Activated CD4-positive, alpha-beta memory T cell treated with anti-CD3 and anti-CD28 coated beads for 36 hours (primary cell): ENCODE data around the gene INPP1. TPM values are rescaled to one million over a fixed set of nuclear protein-coding genes. Genes with fewer than 3 reads are reported as not detected.
"Not testable (repeated sequence)": the region's sequence is repeated elsewhere in the genome, so short reads cannot be mapped to it uniquely, and the experiment has no call there.

Experiments
- CTCF ChIA-PET: fragments of 350-600 bp; sonication (Branson Sonifier 250); formaldehyde crosslinking; loops from one replicate; lab custom pipeline; 2021; ENCODE audit warnings: antibody characterized with exemption, inconsistent platforms; lab: Charles Lee
- POLR2A ChIA-PET: fragments of 350-600 bp; sonication (Branson Sonifier 250); formaldehyde crosslinking; loops from one replicate; lab custom pipeline; 2021; ENCODE audit warnings: antibody characterized with exemption; lab: Charles Lee
- DNase-seq: peaks from one replicate; pipeline ENCODE4 v3.0.0-alpha.2; 2020
- H3K27ac Mint-ChIP-seq: one replicate; pipeline ENCODE4 v1.8.0; 2021; ENCODE audit warnings: mixed read lengths
- H3K27me3 Mint-ChIP-seq: one replicate; pipeline ENCODE4 v1.8.0; 2021; ENCODE audit warnings: mixed read lengths
- H3K36me3 Mint-ChIP-seq: one replicate; pipeline ENCODE4 v1.8.0; 2021; ENCODE audit warnings: mixed read lengths
- H3K4me1 Mint-ChIP-seq: one replicate; pipeline ENCODE4 v1.8.0; 2021; ENCODE audit warnings: low read depth, mixed read lengths
- H3K4me3 Mint-ChIP-seq: one replicate; pipeline ENCODE4 v1.8.0; 2021; ENCODE audit warnings: mild to moderate bottlenecking, mixed read lengths
- H3K9me3 Mint-ChIP-seq: one replicate; pipeline ENCODE4 v1.8.0; 2021; ENCODE audit warnings: mixed read lengths
- intact Hi-C: fragments of 100-400 bp; cut with micrococcal nuclease; formaldehyde crosslinking; loops from one replicate; pipeline ENCODE4 v1.15.1; 2023
- total RNA-seq, 2 experiments: library from RNA; stranded (reverse); gene quantifications; one replicate each; pipeline ENCODE4 v1.2.3, GENCODE V29; 2021

Gene INPP1
- total RNA-seq, 2 experiments from 2014 or later = 15.8 to 16.3 TPM

- Mint-ChIP-seq H3K36me3 (no peaks in the 10 kb centered on the region), H3K4me1 (no peaks in the 10 kb centered on the region), H3K27ac (no peak overlapping the region), H3K27me3 (no peaks in the 10 kb centered on the region), H3K9me3 (no peaks in the 10 kb centered on the region), H3K4me3 (no peak overlapping the region)
- DNase-seq = no peak
- ChIA-PET CTCF (no interaction called here), POLR2A (no interaction called here)
- intact Hi-C loops = no loop called here
Measured at GRCh38 chr2:190335225-190335559, 8.2 kb upstream of the INPP1 start.

- H3K4me3 Mint-ChIP-seq, H3K27me3 Mint-ChIP-seq, POLR2A ChIA-PET, H3K4me1 Mint-ChIP-seq, H3K27ac Mint-ChIP-seq, H3K9me3 Mint-ChIP-seq, CTCF ChIA-PET, intact Hi-C loops, H3K36me3 Mint-ChIP-seq, DNase-seq: not testable (repeated sequence)
Measured at GRCh38 chr2:190335584-190335983, 7.8 kb upstream of the INPP1 start.

- Mint-ChIP-seq H3K4me3 (no peak overlapping the region), H3K36me3 (no peaks in the 10 kb centered on the region), H3K27ac (no peak overlapping the region), H3K9me3 (no peaks in the 10 kb centered on the region), H3K27me3 (no peaks in the 10 kb centered on the region), H3K4me1 (no peaks in the 10 kb centered on the region)
- POLR2A ChIA-PET = no interaction called here
- CTCF ChIA-PET = no interaction called here
- intact Hi-C loops = no loop called here
- DNase-seq = no peak
Measured at GRCh38 chr2:190336420-190336819, 7.0 kb upstream of the INPP1 start.

GRCh38 chr2:190338453-190338852 is 4.9 kb upstream of the INPP1 start:
- Mint-ChIP-seq H3K4me3 (no peak overlapping the region), H3K36me3 (no peaks in the 10 kb centered on the region), H3K4me1 (peaks cover 9% of the 10 kb centered on the region), H3K9me3 (no peaks in the 10 kb centered on the region), H3K27ac (no peak overlapping the region), H3K27me3 (no peaks in the 10 kb centered on the region)
- DNase-seq = no peak
- ChIA-PET CTCF (interaction anchor here (0.6 kb wide), 1 partner anchor 32 kb away, joined by 3 read pairs; no protein-coding TSS in a partner anchor), POLR2A (no interaction called here)
- intact Hi-C loops = no loop called here

GRCh38 chr2:190339394-190339793 is 4.0 kb upstream of the INPP1 start:
- no peak overlapping the region for H3K27ac Mint-ChIP-seq
- no peaks in the 10 kb centered on the region for H3K9me3 Mint-ChIP-seq
- ChIA-PET POLR2A (no interaction called here), CTCF (no interaction called here)
- peaks cover 12% of the 10 kb centered on the region for H3K4me1 Mint-ChIP-seq
- no peaks in the 10 kb centered on the region for H3K36me3 Mint-ChIP-seq
- DNase-seq = no peak
- H3K27me3 Mint-ChIP-seq = no peaks in the 10 kb centered on the region
- intact Hi-C loops = no loop called here
- no peak overlapping the region for H3K4me3 Mint-ChIP-seq

GRCh38 chr2:190340369-190340768 is 3.0 kb upstream of the INPP1 start:
- no peaks in the 10 kb centered on the region for H3K9me3 Mint-ChIP-seq

GRCh38 chr2:190342611-190343010 is 778 bp upstream of the INPP1 start:
- CTCF ChIA-PET = interaction anchor here (0.9 kb wide), 1 partner anchor 22 kb away, joined by 5 read pairs; no protein-coding TSS in a partner anchor
- Mint-ChIP-seq H3K4me1 (peaks cover 19% of the 10 kb centered on the region), H3K27me3 (no peaks in the 10 kb centered on the region), H3K36me3 (no peaks in the 10 kb centered on the region), H3K9me3 (no peaks in the 10 kb centered on the region), H3K4me3 (no peak overlapping the region), H3K27ac (no peak overlapping the region)
- POLR2A ChIA-PET = interaction anchor here (1.1 to 3.1 kb wide), 2 partner anchors 11 to 23 kb away, joined by 4 to 22 read pairs; partner anchors contain the start of gene HIBCH
- intact Hi-C loops = loop anchor here (1.0 to 5.0 kb wide), 2 partner anchors 22 to 65 kb away; partner anchors contain the start of gene MFSD6
- DNase-seq = no peak

More at GRCh38 chr2:190340369-190340768, 3.0 kb upstream of the INPP1 start:
- H3K4me3 Mint-ChIP-seq = no peak overlapping the region
- peaks cover 18% of the 10 kb centered on the region for H3K4me1 Mint-ChIP-seq
- no peaks in the 10 kb centered on the region for H3K27me3 Mint-ChIP-seq
- H3K36me3 Mint-ChIP-seq = no peaks in the 10 kb centered on the region
- DNase-seq = no peak
- H3K27ac Mint-ChIP-seq = no peak overlapping the region
- intact Hi-C loops = loop anchor here (5.0 kb wide), 1 partner anchor 67 kb away; the partner anchor contains the start of gene MFSD6
- ChIA-PET POLR2A (no interaction called here), CTCF (no interaction called here)

GRCh38 chr2:190343089-190343535 is 277 bp upstream of the INPP1 start:
- Mint-ChIP-seq H3K27ac (peak overlapping the region; percentile 43), H3K36me3 (no peaks in the 10 kb centered on the region), H3K4me3 (peak overlapping the region; percentile 77), H3K9me3 (no peaks in the 10 kb centered on the region), H3K4me1 (peaks cover 19% of the 10 kb centered on the region), H3K27me3 (no peaks in the 10 kb centered on the region)
- ChIA-PET POLR2A (interaction anchor here (1.1 to 3.1 kb wide), 3 partner anchors 10 to 64 kb away, joined by 4 to 22 read pairs (median 5); partner anchors contain the start of gene HIBCH), CTCF (interaction anchor here (0.9 kb wide), 1 partner anchor 22 kb away, joined by 5 read pairs; no protein-coding TSS in a partner anchor)
- intact Hi-C loops = loop anchor here (1.0 to 5.0 kb wide), 2 partner anchors 23 to 64 kb away; partner anchors contain the start of gene MFSD6
- DNase-seq = no peak

- Mint-ChIP-seq H3K4me1 (peaks cover 22% of the 10 kb centered on the region), H3K9me3 (no peaks in the 10 kb centered on the region), H3K4me3 (peak overlapping the region; percentile 85), H3K27me3 (no peaks in the 10 kb centered on the region), H3K27ac (peak overlapping the region; percentile 38), H3K36me3 (no peaks in the 10 kb centered on the region)
- CTCF ChIA-PET = interaction anchor here (0.6 to 2.1 kb wide), 15 partner anchors 9 to 351 kb away, joined by 3 to 9 read pairs (median 4); partner anchors contain the start of gene HIBCH
- intact Hi-C loops = loop anchor here (1.0 to 5.0 kb wide), 3 partner anchors 16 to 63 kb away; partner anchors contain the start of gene MFSD6
- POLR2A ChIA-PET = interaction anchor here (0.7 to 3.1 kb wide), 7 partner anchors 15 to 668 kb away, joined by 3 to 22 read pairs (median 4); partner anchors contain the start of genes HIBCH and NEMP2
- DNase-seq = peak; percentile 36
Measured at GRCh38 chr2:190344276-190344827, 963 bp downstream of the INPP1 start.

- Mint-ChIP-seq H3K4me3 (no peak overlapping the region), H3K9me3 (no peaks in the 10 kb centered on the region), H3K4me1 (peaks cover 5% of the 10 kb centered on the region), H3K27me3 (no peaks in the 10 kb centered on the region), H3K27ac (no peak overlapping the region), H3K36me3 (peaks cover 3% of the 10 kb centered on the region)
- DNase-seq = no peak
- intact Hi-C loops = no loop called here
- CTCF ChIA-PET = no interaction called here
- POLR2A ChIA-PET = no interaction called here
Measured at GRCh38 chr2:190350371-190350770, 7.0 kb downstream of the INPP1 start.

- Mint-ChIP-seq H3K4me1 (peaks cover 3% of the 10 kb centered on the region), H3K27me3 (no peaks in the 10 kb centered on the region), H3K9me3 (no peaks in the 10 kb centered on the region), H3K4me3 (no peak overlapping the region), H3K27ac (no peak overlapping the region), H3K36me3 (peaks cover 3% of the 10 kb centered on the region)
- POLR2A ChIA-PET = no interaction called here
- CTCF ChIA-PET = no interaction called here
- intact Hi-C loops = no loop called here
- DNase-seq = no peak
Measured at GRCh38 chr2:190351955-190352354, 8.6 kb downstream of the INPP1 start.

GRCh38 chr2:190352668-190353536 is 9.5 kb downstream of the INPP1 start:
- no peaks in the 10 kb centered on the region for H3K9me3 Mint-ChIP-seq
- POLR2A ChIA-PET = interaction anchor here (0.9 kb wide), 1 partner anchor 10 kb away, joined by 4 read pairs; the partner anchor contains the start of gene INPP1

More at GRCh38 chr2:190352668-190353536, 9.5 kb downstream of the INPP1 start:
- intact Hi-C loops = no loop called here
- Mint-ChIP-seq H3K27me3 (no peaks in the 10 kb centered on the region), H3K4me1 (peaks cover 3% of the 10 kb centered on the region), H3K4me3 (no peak overlapping the region), H3K27ac (no peak overlapping the region), H3K36me3 (peaks cover 3% of the 10 kb centered on the region)
- DNase-seq = no peak
- CTCF ChIA-PET = interaction anchor here (0.6 to 0.7 kb wide), 3 partner anchors 8 to 64 kb away, joined by 3 to 4 read pairs (median 3); no protein-coding TSS in a partner anchor
